ENCODE results near the gene TAF3.

TAF3 gene

GRCh38 chr10:8041284-8041991 is 223.1 kb downstream of the TAF3 start:
- peaks cover 3% of the 10 kb centered on the region for H3K4me1 ChIP-seq
- H3K9ac ChIP-seq = no peak overlapping the region
- no peak overlapping the region for H3K4me2 ChIP-seq (ENCODE audit: low read length)
- TF ChIP-seq CTCF (IDR thresholded peaks at IDR 0.05) = no peak
- H3K4me3 ChIP-seq (ENCODE audit: low read depth, low read length) = no peak overlapping the region
- no peaks in the 10 kb centered on the region for H3K36me3 ChIP-seq (ENCODE audit: control insufficient read depth, insufficient read depth, low read length)
- no peaks in the 10 kb centered on the region for H3K79me2 ChIP-seq
- no peaks in the 10 kb centered on the region for H3K27me3 ChIP-seq (ENCODE audit: control insufficient read depth, insufficient read depth, low read length)
- no peak overlapping the region for H2AFZ ChIP-seq
- H3K27ac ChIP-seq = no peak overlapping the region
- H3K9me3 ChIP-seq (ENCODE audit: control insufficient read depth, low read length) = no peaks in the 10 kb centered on the region

- Histone ChIP-seq H3K79me2 (no peaks in the 10 kb centered on the region), H3K4me2 (ENCODE audit: low read length) (no peak overlapping the region), H3K9me3 (ENCODE audit: control insufficient read depth, low read length) (no peaks in the 10 kb centered on the region), H3K9ac (no peak overlapping the region), H3K4me3 (ENCODE audit: low read depth, low read length) (no peak overlapping the region), H3K4me1 (peaks cover 3% of the 10 kb centered on the region), H3K27ac (no peak overlapping the region), H3K27me3 (ENCODE audit: control insufficient read depth, insufficient read depth, low read length) (no peaks in the 10 kb centered on the region), H2AFZ (no peak overlapping the region), H3K36me3 (ENCODE audit: control insufficient read depth, insufficient read depth, low read length) (no peaks in the 10 kb centered on the region)
- TF ChIP-seq CTCF (IDR thresholded peaks at IDR 0.05) = no peak
Observed at GRCh38 chr10:8041992-8042720, 223.9 kb downstream of the TAF3 start.

- no peak overlapping the region for H3K27ac ChIP-seq
- H3K4me2 ChIP-seq (ENCODE audit: low read length) = no peak overlapping the region
- no peaks in the 10 kb centered on the region for H3K79me2 ChIP-seq
- no peaks in the 10 kb centered on the region for H3K27me3 ChIP-seq (ENCODE audit: control insufficient read depth, insufficient read depth, low read length)
- no peak overlapping the region for H3K9ac ChIP-seq
- H3K36me3 ChIP-seq (ENCODE audit: control insufficient read depth, insufficient read depth, low read length) = no peaks in the 10 kb centered on the region
- H3K9me3 ChIP-seq (ENCODE audit: control insufficient read depth, low read length) = no peaks in the 10 kb centered on the region
- peaks cover 3% of the 10 kb centered on the region for H3K4me1 ChIP-seq
- H2AFZ ChIP-seq = no peak overlapping the region
- no peak overlapping the region for H3K4me3 ChIP-seq (ENCODE audit: low read depth, low read length)
- no peak for TF ChIP-seq CTCF (IDR thresholded peaks at IDR 0.05)
Observed at GRCh38 chr10:8042721-8043568, 224.6 kb downstream of the TAF3 start.

- Histone ChIP-seq H3K9ac (no peak overlapping the region), H3K4me2 (ENCODE audit: low read length) (no peak overlapping the region), H3K27me3 (ENCODE audit: control insufficient read depth, insufficient read depth, low read length) (no peaks in the 10 kb centered on the region), H3K9me3 (ENCODE audit: control insufficient read depth, low read length) (no peaks in the 10 kb centered on the region), H3K79me2 (no peaks in the 10 kb centered on the region), H3K36me3 (ENCODE audit: control insufficient read depth, insufficient read depth, low read length) (no peaks in the 10 kb centered on the region), H2AFZ (no peak overlapping the region), H3K27ac (no peak overlapping the region), H3K4me3 (ENCODE audit: low read depth, low read length) (no peak overlapping the region), H3K4me1 (peaks cover 3% of the 10 kb centered on the region)
- no peak for TF ChIP-seq CTCF (IDR thresholded peaks at IDR 0.05)
Observed at GRCh38 chr10:8043569-8044306, 225.4 kb downstream of the TAF3 start.
